PC-9 (cell line): ENCODE results near the gene GRAP2. TPM values are rescaled to one million over a fixed set of nuclear protein-coding genes. Genes with fewer than 3 reads are reported as not detected.

Experiments used
- BruUV-seq: library from RNA; stranded (reverse); fragments of 400-500 nt; replicated peaks from 2 replicates; lab custom pipeline; 2021; lab: Mats Ljungman, UMichigan
- CTCF ChIA-PET: fragments of 300-600 bp; sonication (Branson Sonifier 250); formaldehyde crosslinking; loops from one replicate; lab custom pipeline; 2022; ENCODE audit warnings: antibody characterized with exemption; lab: Charles Lee
- POLR2A ChIA-PET: fragments of 300-600 bp; sonication (Branson Sonifier 250); formaldehyde crosslinking; loops from one replicate; lab custom pipeline; 2022; ENCODE audit warnings: antibody characterized with exemption; ENCODE audit not compliant: unreplicated experiment; lab: Charles Lee
- DNase-seq, 2 experiments: peaks; one replicate each; pipeline versions ENCODE4 v3.0.0 to v3.0.0-alpha.2; 2015 to 2022; ENCODE audit warnings: mixed read lengths in 1 of 2
- H2AFZ ChIP-seq: fragments of 200-600 bp; sonication (generic); 2 replicates; pipeline ENCODE4 v1.8.1; 2017; ENCODE audit warnings: antibody characterized with exemption
- H3F3A ChIP-seq: fragments of 200-600 bp; sonication (generic); 2 replicates; pipeline ENCODE4 v1.8.1; 2017; ENCODE audit warnings: antibody characterized with exemption, mild to moderate bottlenecking, low read depth; ENCODE audit not compliant: insufficient read depth
- H3K27ac ChIP-seq: fragments of 200-600 bp; sonication (generic); 2 replicates; pipeline ENCODE4 v1.6.1; 2016; ENCODE audit warnings: mixed run types
- H3K27me3 ChIP-seq: fragments of 200-600 bp; sonication (generic); 2 replicates; pipeline ENCODE4 v1.6.1; 2016; ENCODE audit warnings: low read depth, mixed run types; ENCODE audit not compliant: insufficient read depth
- H3K36me3 ChIP-seq: fragments of 200-600 bp; sonication (generic); 2 replicates; pipeline ENCODE4 v1.6.1; 2016; ENCODE audit warnings: low read depth, mixed run types
- H3K4me1 ChIP-seq: fragments of 200-600 bp; sonication (generic); replicated peaks from 2 replicates; pipeline ENCODE4 v1.6.1; 2016; ENCODE audit warnings: mixed run types; ENCODE audit not compliant: insufficient read depth
- H3K4me2 ChIP-seq: fragments of 200-600 bp; sonication (generic); 2 replicates; pipeline ENCODE4 v1.6.1; 2017; ENCODE audit warnings: mixed run types
- H3K4me3 ChIP-seq: fragments of 200-600 bp; sonication (generic); 2 replicates; pipeline ENCODE4 v1.6.1; 2016; ENCODE audit warnings: mixed run types
- H3K79me2 ChIP-seq: fragments of 200-600 bp; sonication (generic); 2 replicates; pipeline ENCODE4 v1.6.1; 2017; ENCODE audit warnings: low read depth, mixed run types
- H3K9me2 ChIP-seq: fragments of 200-600 bp; sonication (generic); 2 replicates; pipeline ENCODE4 v1.8.1; 2017; ENCODE audit warnings: mild to moderate bottlenecking; ENCODE audit not compliant: insufficient read depth
- H3K9me3 ChIP-seq: fragments of 200-600 bp; sonication (generic); 2 replicates; pipeline ENCODE4 v1.8.1; 2016; ENCODE audit warnings: low read depth; ENCODE audit not compliant: insufficient read depth
- H4K20me1 ChIP-seq: fragments of 200-600 bp; sonication (generic); 2 replicates; pipeline ENCODE4 v1.8.1; 2017; ENCODE audit not compliant: insufficient read depth
- CTCF ChIP-seq: fragments of 200-600 bp; sonication (generic); conservative IDR thresholded peaks from 2 replicates; pipeline ENCODE4 v1.6.1; 2017; ENCODE audit warnings: mixed run types, antibody characterized with exemption, mild to moderate bottlenecking, moderate library complexity
- EZH2 ChIP-seq: fragments of 200-600 bp; sonication (generic); IDR thresholded peaks from 2 replicates; pipeline ENCODE4 v1.8.0; 2017; ENCODE audit warnings: antibody characterized with exemption, low read depth
- intact Hi-C: fragments of 100-400 bp; cut with micrococcal nuclease; formaldehyde crosslinking; loops from one replicate; pipeline ENCODE4 v1.10.0; 2022; ENCODE audit not compliant: unreplicated experiment
- total RNA-seq: library from RNA; stranded (reverse); gene quantifications from 2 replicates; pipeline ENCODE4 v1.2.3, GENCODE V29; 2021

GRAP2 gene
- total RNA-seq, 1 experiment from 2014 or later, result not detected

- POLR2A ChIA-PET, result no interaction called here
Observed at GRCh38 chr22:39956932-39957664, 56.2 kb downstream of the GRAP2 start.

GRCh38 chr22:39958009-39958711, 57.3 kb downstream of the GRAP2 start:
- Histone ChIP-seq H3K9me3 (no peaks in the 10 kb centered on the region), H3K4me1 (no peaks in the 10 kb centered on the region), H3F3A (no peaks in the 10 kb centered on the region), H3K79me2 (no peaks in the 10 kb centered on the region), H3K9me2 (no peaks in the 10 kb centered on the region; the same call in 1 of the 2 replicates), H2AFZ (no peak overlapping the region), H3K27ac (no peak overlapping the region), H3K4me3 (no peak overlapping the region), H3K4me2 (no peak overlapping the region), H4K20me1 (no peaks in the 10 kb centered on the region), H3K36me3 (no peaks in the 10 kb centered on the region), H3K27me3 (peaks cover 26% of the 10 kb centered on the region)
- ChIA-PET POLR2A (no interaction called here), CTCF (no interaction called here)
- no TSS peak for BruUV-seq
- TF ChIP-seq CTCF (no peak), EZH2 (no peak)
- intact Hi-C loops, result no loop called here
- no peak for DNase-seq

More at GRCh38 chr22:39956932-39957664, 56.2 kb downstream of the GRAP2 start:
- Histone ChIP-seq H3K9me2 (no peaks in the 10 kb centered on the region; the same call in 1 of the 2 replicates), H3K27me3 (peaks cover 28% of the 10 kb centered on the region), H2AFZ (no peak overlapping the region), H3F3A (no peaks in the 10 kb centered on the region), H3K9me3 (no peaks in the 10 kb centered on the region), H3K79me2 (no peaks in the 10 kb centered on the region), H3K36me3 (no peaks in the 10 kb centered on the region), H3K4me3 (no peak overlapping the region), H3K4me1 (no peaks in the 10 kb centered on the region), H3K27ac (no peak overlapping the region), H3K4me2 (no peak overlapping the region), H4K20me1 (no peaks in the 10 kb centered on the region)
- CTCF ChIA-PET, result no interaction called here
- TF ChIP-seq EZH2 (no peak), CTCF (no peak)
- intact Hi-C loops, result no loop called here
- no peak for DNase-seq
- no TSS peak for BruUV-seq

GRCh38 chr22:39958949-39959639, 58.2 kb downstream of the GRAP2 start:
- H2AFZ ChIP-seq, result no peak overlapping the region

More at GRCh38 chr22:39958949-39959639, 58.2 kb downstream of the GRAP2 start:
- Histone ChIP-seq H3K4me3 (no peak overlapping the region), H3K79me2 (no peaks in the 10 kb centered on the region), H3K27ac (no peak overlapping the region), H3K27me3 (peaks cover 25% of the 10 kb centered on the region), H3K4me2 (no peak overlapping the region), H3K4me1 (no peaks in the 10 kb centered on the region), H3K9me2 (no peaks in the 10 kb centered on the region; the same call in 1 of the 2 replicates), H3F3A (no peaks in the 10 kb centered on the region), H3K36me3 (no peaks in the 10 kb centered on the region), H3K9me3 (no peaks in the 10 kb centered on the region), H4K20me1 (no peaks in the 10 kb centered on the region)
- no peak for TF ChIP-seq EZH2
- no peak for TF ChIP-seq CTCF
- intact Hi-C loops, result no loop called here
- CTCF ChIA-PET, result no interaction called here
- no TSS peak for BruUV-seq
- no peak for DNase-seq
- POLR2A ChIA-PET, result no interaction called here
